Small intestine (tissue), 7 donors: ENCODE measurements around the gene LAD1. TPM values are rescaled to one million over a fixed set of nuclear protein-coding genes. Genes with fewer than 3 reads are reported as not detected.
A peak's percentile ranks its signal among the peaks of the same experiment; 100 is the strongest.

Experiments
- DNase-seq, 2 donors: peaks; one replicate each; pipeline versions ENCODE4 v3.0.0 to v3.0.0-alpha.2; 2013
- FAIRE-seq: peaks from 2 replicates; lab custom pipeline; 2012; peaks lifted over from hg19 to GRCh38; lab: Jason Lieb, UNC
- H3K27ac ChIP-seq, 3 donors: one replicate each; pipeline ENCODE4 v1.5.1; 2013; ENCODE audit warnings: low read length in 2 of 3, mild to moderate bottlenecking in 2 of 3, control low read depth in 1 of 3, inconsistent platforms in 1 of 3, low read depth in 1 of 3, moderate library complexity in 1 of 3
- H3K27me3 ChIP-seq, 3 donors: one replicate each; pipeline ENCODE4 v1.6.1; 2013; ENCODE audit warnings: low read length in 3 of 3, inconsistent platforms in 1 of 3; ENCODE audit not compliant: control insufficient read depth in 3 of 3, insufficient read depth in 3 of 3
- H3K36me3 ChIP-seq, 3 donors: one replicate each; pipeline ENCODE4 v1.6.1; 2013; ENCODE audit warnings: low read length in 3 of 3, inconsistent platforms in 1 of 3, low read depth in 1 of 3, mild to moderate bottlenecking in 1 of 3, moderate library complexity in 1 of 3; ENCODE audit not compliant: control insufficient read depth in 3 of 3, insufficient read depth in 2 of 3
- H3K4me1 ChIP-seq, 3 donors: one replicate each; pipeline ENCODE4 v1.6.1; 2013; ENCODE audit warnings: low read length in 2 of 3, inconsistent platforms in 1 of 3, low read depth in 1 of 3, mild to moderate bottlenecking in 1 of 3, moderate library complexity in 1 of 3; ENCODE audit not compliant: control insufficient read depth in 3 of 3, insufficient read depth in 2 of 3
- H3K4me3 ChIP-seq, 3 donors: one replicate each; pipeline ENCODE4 v1.5.1; 2013; ENCODE audit warnings: low read length in 3 of 3, control low read depth in 1 of 3, inconsistent platforms in 1 of 3, low read depth in 1 of 3, mild to moderate bottlenecking in 1 of 3, moderate library complexity in 1 of 3
- H3K9me3 ChIP-seq, 2 donors: one replicate each; pipeline ENCODE4 v1.6.1; 2013; ENCODE audit warnings: low read depth in 1 of 2, low read length in 1 of 2; ENCODE audit not compliant: control insufficient read depth in 2 of 2, insufficient read depth in 1 of 2
- WGBS, 3 donors: extraction: QIAGEN DNeasy Blood & Tissue Kit; methylation state at CpG; one replicate each; pipeline ENCODE4 v1.1.7; 2013; 5-methylcytosine and 5-hydroxymethylcytosine counted together
- polyA plus RNA-seq, 4 donors: library from polyadenylated mRNA; stranded (reverse) in 3 of 4; unstranded in 1 of 4; fragments of 200-250 nt in 3 of 4; fragments of 120-200 nt in 1 of 4; gene quantifications; one replicate each; pipeline versions ENCODE4 v1.2.1 to v1.2.3, GENCODE V29; 2013
- donor health status: healthy with polysubstance abuse.
- donor health status: control.
- donor health status: control.
- donor health status: Bipolar disorder and iron deficiency.
- donor health status: healthy.

LAD1 gene
- polyA plus RNA-seq, 4 donors, result 108 to 138 (median 131) TPM

DNA sequence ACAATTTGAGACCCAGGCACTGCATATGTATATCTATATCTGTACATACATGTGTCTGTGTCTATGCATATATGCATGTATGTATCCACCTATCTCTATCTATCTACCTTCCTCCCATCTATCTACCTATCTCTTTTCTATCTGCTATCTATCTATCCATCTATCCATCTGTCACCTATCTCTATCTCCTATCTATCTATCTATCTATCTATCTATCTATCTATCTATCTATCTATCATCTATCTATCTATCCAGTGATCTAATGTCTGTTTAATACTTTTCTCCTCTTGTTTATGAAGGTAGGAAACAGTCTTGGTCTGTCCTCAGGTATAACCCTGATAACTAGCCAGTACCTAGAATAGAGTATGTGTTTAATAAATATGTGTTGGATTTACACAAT lies 47.5 kb downstream of the LAD1 start:
- no peaks in the 10 kb centered on the region for H3K4me1 ChIP-seq
- DNase-seq, result no peak
- H3K4me3 ChIP-seq, result no peak overlapping the region
- no peak for FAIRE-seq
- H3K27ac ChIP-seq, result no peak overlapping the region
- peaks cover 0 to 10% (median 0%) of the 10 kb centered on the region in 3 donors for H3K27me3 ChIP-seq
- no peaks in the 10 kb centered on the region for H3K36me3 ChIP-seq
- H3K9me3 ChIP-seq, result no peaks in the 10 kb centered on the region

DNA sequence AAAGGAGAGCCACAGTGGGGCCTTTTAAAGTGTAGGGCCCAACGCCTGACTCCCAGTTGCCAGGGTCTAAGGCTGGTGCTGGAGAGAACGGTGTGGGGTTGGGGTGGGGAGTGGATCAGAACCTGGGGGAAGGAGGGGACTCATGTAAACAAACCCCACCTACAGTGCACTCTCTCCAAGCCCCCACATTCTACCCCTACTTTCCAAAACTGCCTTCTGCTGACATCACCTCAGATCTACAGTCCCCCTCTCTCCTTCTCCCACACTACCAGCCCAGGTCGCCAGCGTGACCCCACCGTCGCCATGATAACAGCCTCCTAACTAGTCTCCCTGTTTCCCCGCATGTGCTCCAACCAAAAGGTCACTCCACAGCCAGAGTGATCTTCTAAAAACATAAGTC lies 48.2 kb downstream of the LAD1 start:
- Histone ChIP-seq H3K9me3 (no peaks in the 10 kb centered on the region), H3K27me3 (peaks cover 0 to 6% (median 0%) of the 10 kb centered on the region in 3 donors), H3K27ac (no peak overlapping the region), H3K36me3 (no peaks in the 10 kb centered on the region), H3K4me3 (no peak overlapping the region), H3K4me1 (no peaks in the 10 kb centered on the region)
- FAIRE-seq, result no peak
- DNase-seq, result no peak
- WGBS, 3 donors, result 74 to 83% (median 82%) methylated on average over 6 to 7 of the region's 7 CpGs

DNA sequence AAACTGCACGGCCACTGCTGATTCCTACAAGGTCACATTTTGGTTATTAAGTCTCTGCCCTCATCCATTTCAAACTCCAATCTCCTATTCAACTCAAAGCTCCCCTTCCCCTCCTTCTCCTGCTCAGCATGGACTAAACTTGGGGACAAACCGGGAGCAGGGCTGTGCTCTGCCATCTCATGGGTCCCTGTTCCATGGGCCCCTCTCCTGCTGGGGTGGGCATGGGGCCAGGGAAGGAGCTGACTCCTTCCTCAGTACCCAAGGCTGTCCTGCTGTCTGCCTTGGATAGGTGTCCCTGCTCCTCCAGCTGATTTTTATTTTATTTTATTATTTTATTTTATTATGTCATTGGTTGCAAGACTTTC lies 48.8 kb downstream of the LAD1 start:
- WGBS, 3 donors, result 49 to 71% (median 53%) methylated on average over 2 of the region's 2 CpGs
- Histone ChIP-seq H3K4me3 (no peak overlapping the region), H3K4me1 (no peaks in the 10 kb centered on the region), H3K27ac (no peak overlapping the region), H3K36me3 (no peaks in the 10 kb centered on the region), H3K27me3 (peaks cover 0 to 6% (median 0%) of the 10 kb centered on the region in 3 donors), H3K9me3 (no peaks in the 10 kb centered on the region)
- no peak for FAIRE-seq
- DNase-seq, result no peak

DNA sequence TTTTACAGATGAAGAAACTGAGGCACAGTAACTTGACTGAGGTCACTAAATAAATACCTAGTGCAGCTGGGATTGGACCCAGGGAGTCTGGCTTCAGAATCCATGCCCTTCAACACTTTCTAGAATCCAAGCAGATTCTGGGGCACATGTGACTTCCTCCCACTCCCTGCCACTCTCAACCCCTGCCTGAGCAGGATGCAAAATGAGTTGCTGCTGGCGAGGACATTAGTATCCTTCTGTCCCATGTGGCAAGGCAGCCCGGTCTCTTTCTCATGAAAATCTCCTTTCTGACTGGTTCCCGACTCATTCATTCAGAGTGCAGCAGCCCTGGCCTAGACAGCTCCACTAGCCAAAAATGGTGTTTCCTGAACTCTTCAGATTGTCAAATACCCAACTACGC lies 50.0 kb downstream of the LAD1 start:
- no peak for DNase-seq
- H3K27ac ChIP-seq, result no peak overlapping the region
- 82 to 88% (median 82%) methylated on average over 4 of the region's 4 CpGs for WGBS, 3 donors
- H3K4me1 ChIP-seq, result no peaks in the 10 kb centered on the region
- no peaks in the 10 kb centered on the region for H3K9me3 ChIP-seq
- H3K27me3 ChIP-seq, result peaks cover 0 to 3% (median 0%) of the 10 kb centered on the region in 3 donors
- H3K36me3 ChIP-seq, result no peaks in the 10 kb centered on the region
- H3K4me3 ChIP-seq, result no peak overlapping the region
- no peak for FAIRE-seq

DNA sequence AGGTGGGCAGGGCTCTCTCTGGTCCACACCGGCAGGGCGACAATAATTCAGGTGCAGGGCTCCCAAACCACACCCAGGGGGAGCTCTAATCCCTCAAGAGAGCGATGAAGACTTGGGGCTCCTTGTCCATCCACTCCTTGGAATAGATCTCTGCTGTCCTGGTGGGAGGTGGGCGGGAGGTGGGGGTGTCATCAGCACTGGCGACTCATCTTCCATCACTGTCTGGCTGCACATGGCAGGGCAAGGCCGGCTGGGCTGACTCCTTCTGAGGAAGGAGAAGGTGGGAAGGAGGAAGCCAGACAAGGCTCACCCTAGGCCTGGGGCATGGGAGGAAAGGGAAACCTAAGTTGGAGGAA lies 50.9 kb downstream of the LAD1 start:
- no peak for FAIRE-seq
- no peaks in the 10 kb centered on the region for H3K9me3 ChIP-seq
- H3K4me3 ChIP-seq, result no peak overlapping the region
- no peak overlapping the region for H3K27ac ChIP-seq
- H3K36me3 ChIP-seq, result no peaks in the 10 kb centered on the region
- no peaks in the 10 kb centered on the region for H3K4me1 ChIP-seq
- WGBS, 3 donors, result 17 to 19% (median 17%) methylated on average over 6 of the region's 6 CpGs
- DNase-seq, result peak; percentile 50 to 62
- H3K27me3 ChIP-seq, result peaks cover 0 to 3% (median 0%) of the 10 kb centered on the region in 3 donors

DNA sequence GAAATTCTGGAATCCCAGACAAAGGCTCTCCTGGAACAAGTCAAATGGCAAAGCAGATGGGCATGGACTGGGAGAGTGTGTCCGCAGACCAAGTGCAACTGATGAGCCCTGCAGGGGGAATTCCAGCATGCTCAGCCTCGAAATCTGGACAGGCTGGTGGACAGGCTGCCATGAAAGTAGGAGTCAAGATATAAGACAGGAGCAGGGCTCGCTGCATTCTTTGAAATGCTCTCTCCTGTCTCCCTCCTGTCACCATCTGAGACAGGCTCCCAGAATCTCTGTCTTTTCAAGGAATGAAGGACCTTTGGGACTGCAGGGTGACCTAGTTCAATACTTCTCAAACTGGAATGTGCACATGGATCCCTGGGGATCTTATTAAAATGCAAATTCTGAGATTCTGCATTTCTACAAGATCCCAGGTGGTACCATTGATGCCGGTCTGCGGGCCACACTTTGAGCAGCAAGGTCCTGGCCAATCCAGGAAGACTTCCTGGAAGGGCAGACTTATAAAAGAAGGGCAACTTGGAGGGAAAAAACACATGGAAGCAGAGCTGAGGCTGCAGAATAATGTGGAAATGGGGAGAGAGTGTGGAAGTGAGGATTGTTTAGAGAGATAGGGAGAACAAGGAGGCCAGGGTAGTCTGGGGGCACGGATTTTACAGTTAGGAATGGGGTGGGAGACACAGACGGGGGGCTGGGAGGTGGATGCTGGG lies 51.5 kb downstream of the LAD1 start:
- FAIRE-seq, result no peak

DNA sequence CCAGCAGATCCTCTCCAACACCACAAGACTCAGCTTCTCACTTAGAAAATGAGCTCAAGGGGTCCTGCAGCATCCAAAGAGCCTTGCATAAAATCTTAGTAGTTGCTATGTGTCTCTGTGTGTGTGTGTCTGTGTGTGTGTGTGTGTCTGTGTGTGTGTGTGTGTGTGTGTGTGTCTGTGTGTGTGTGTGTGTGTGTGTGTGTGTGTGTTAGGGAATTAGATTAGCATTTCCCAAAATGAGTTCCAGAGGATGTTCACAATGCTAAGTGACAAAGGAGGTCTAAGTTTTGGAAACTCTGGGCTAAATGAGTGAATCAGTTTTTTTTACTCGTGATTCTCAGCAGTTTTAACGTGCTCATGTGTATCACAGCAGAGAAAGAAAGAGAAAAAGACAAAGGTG lies 52.1 kb downstream of the LAD1 start:
- H3K4me1 ChIP-seq, result no peaks in the 10 kb centered on the region
- no peak for FAIRE-seq
- DNase-seq, result no peak
- 16 to 44% (median 25%) methylated on average over 2 of the region's 2 CpGs for WGBS, 3 donors
- no peak overlapping the region for H3K4me3 ChIP-seq
- H3K27ac ChIP-seq, result no peak overlapping the region
- no peaks in the 10 kb centered on the region for H3K36me3 ChIP-seq
- peaks cover 0 to 3% (median 0%) of the 10 kb centered on the region in 3 donors for H3K27me3 ChIP-seq
- H3K9me3 ChIP-seq, result peaks cover 0 to 2% of the 10 kb centered on the region in 2 donors

More for the DNA sequence above, 51.5 kb downstream of the LAD1 start:
- WGBS, 3 donors, result 22 to 29% (median 25%) methylated on average over 7 of the region's 7 CpGs
- no peaks in the 10 kb centered on the region for H3K9me3 ChIP-seq
- H3K4me1 ChIP-seq, result no peaks in the 10 kb centered on the region
- H3K27ac ChIP-seq, result no peak overlapping the region
- no peak overlapping the region for H3K4me3 ChIP-seq
- H3K27me3 ChIP-seq, result peaks cover 0 to 3% (median 0%) of the 10 kb centered on the region in 3 donors
- no peak for DNase-seq
- no peaks in the 10 kb centered on the region for H3K36me3 ChIP-seq

DNA sequence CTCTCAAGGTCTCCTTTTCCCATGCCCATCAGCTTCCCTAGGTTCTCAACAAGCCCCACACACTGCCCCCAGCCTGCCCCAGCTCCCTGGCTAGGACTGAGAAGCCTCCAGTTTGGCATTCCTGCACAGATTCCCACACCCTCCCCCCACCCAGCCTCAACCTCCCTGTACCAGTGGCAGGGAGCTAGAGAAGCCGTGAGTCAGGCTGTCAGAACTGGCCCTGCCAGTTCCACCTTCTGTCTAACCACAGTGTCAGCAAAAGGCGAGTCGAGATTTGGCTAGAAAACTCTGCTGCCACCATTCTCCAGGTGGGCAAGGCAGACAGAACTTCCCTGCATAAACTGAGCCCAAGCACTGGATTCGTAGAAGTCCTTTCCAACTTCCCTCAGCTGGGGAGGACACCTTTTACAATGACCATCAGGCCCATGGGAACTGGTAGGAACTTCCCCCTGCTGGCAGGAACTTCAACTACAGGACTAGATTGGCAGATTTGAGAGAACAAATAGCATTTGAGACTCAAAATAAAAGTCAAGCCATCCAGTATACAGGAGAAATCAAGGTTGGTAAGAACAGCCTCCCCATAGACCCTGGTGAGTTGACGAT lies 52.7 kb downstream of the LAD1 start:
- H3K9me3 ChIP-seq, result peaks cover 0 to 4% of the 10 kb centered on the region in 2 donors
- H3K4me3 ChIP-seq, result no peak overlapping the region
- H3K4me1 ChIP-seq, result no peaks in the 10 kb centered on the region
- peak; percentile 59 to 64 for DNase-seq
- no peak overlapping the region for H3K27ac ChIP-seq
- H3K36me3 ChIP-seq, result no peaks in the 10 kb centered on the region
- 46 to 61% (median 47%) methylated on average over 5 of the region's 5 CpGs for WGBS, 3 donors
- peaks cover 0 to 3% (median 0%) of the 10 kb centered on the region in 3 donors for H3K27me3 ChIP-seq
- FAIRE-seq, result no peak

DNA sequence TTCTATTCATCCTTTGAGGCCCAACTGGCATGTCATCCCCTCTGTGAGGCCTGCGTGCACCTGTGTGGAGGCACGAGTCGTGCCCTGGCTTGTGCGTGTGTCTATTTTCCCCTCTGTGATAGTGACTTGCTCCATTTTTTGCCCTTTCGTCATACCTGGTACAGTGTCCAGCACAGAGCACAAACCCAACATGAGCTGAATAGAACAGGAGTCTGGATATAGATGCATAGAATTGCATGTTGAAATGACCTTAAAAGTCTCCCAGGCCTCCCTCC lies 54.1 kb downstream of the LAD1 start:
- no peaks in the 10 kb centered on the region for H3K4me1 ChIP-seq
- H3K9me3 ChIP-seq, result peaks cover 0 to 4% of the 10 kb centered on the region in 2 donors
- no peak overlapping the region for H3K27ac ChIP-seq
- no peak overlapping the region for H3K4me3 ChIP-seq
- FAIRE-seq (no peak), DNase-seq (no peak)
- no peaks in the 10 kb centered on the region for H3K36me3 ChIP-seq
- WGBS, 3 donors, result 87 to 94% (median 92%) methylated on average over 5 of the region's 5 CpGs
- H3K27me3 ChIP-seq, result peaks cover 0 to 3% (median 0%) of the 10 kb centered on the region in 3 donors
